IMR-90 (cell line): Measurements from ENCODE around the gene EML3. TPM values are rescaled to one million over a fixed set of nuclear protein-coding genes. Genes with fewer than 3 reads are reported as not detected.

ENCODE experiments used
- ATAC-seq: fragments of 200-7000 bp; cut with Tn5 transposase; 2 replicates; pipeline ENCODE4 v1.9.1; 2020; ENCODE audit warnings: low read depth, mild to moderate bottlenecking, moderate library complexity
- BruUV-seq: library from RNA; stranded (reverse); fragments of 400-500 nt; replicated peaks from 2 replicates; lab custom pipeline; 2021; lab: Mats Ljungman, UMichigan
- CTCF ChIA-PET: fragments of 300-600 bp; formaldehyde crosslinking; extraction: SDS; loops from one replicate; lab custom pipeline; 2021; ENCODE audit warnings: antibody characterized with exemption; lab: Yijun Ruan, JAX
- POLR2A ChIA-PET: fragments of 300-600 bp; sonication (Branson Sonifier 250); formaldehyde crosslinking; loops from one replicate; lab custom pipeline; 2022; ENCODE audit warnings: antibody characterized with exemption; ENCODE audit not compliant: unreplicated experiment; lab: Charles Lee
- DNase-seq: peaks from one replicate; pipeline ENCODE4 v3.0.0; 2013
- H2AFZ ChIP-seq: replicated peaks from 2 replicates; pipeline ENCODE3; 2013; ENCODE audit warnings: low read length, mild to moderate bottlenecking; ENCODE audit not compliant: poor library complexity
- H2AK5ac ChIP-seq: 2 replicates; pipeline ENCODE4 v1.6.1; 2013; ENCODE audit warnings: low read depth, low read length, inconsistent platforms
- H2AK9ac ChIP-seq: replicated peaks from 2 replicates; pipeline ENCODE3; 2013; ENCODE audit warnings: mild to moderate bottlenecking, low read depth, low read length, moderate library complexity; ENCODE audit not compliant: poor library complexity
- H2BK120ac ChIP-seq: 2 replicates; pipeline ENCODE4 v1.6.1; 2013; ENCODE audit warnings: low read depth, low read length, inconsistent platforms
- H2BK15ac ChIP-seq: 3 replicates; pipeline ENCODE4 v1.6.1; 2013; ENCODE audit warnings: low read depth, low read length, inconsistent platforms
- H2BK20ac ChIP-seq: 2 replicates; pipeline ENCODE4 v1.6.1; 2013; ENCODE audit warnings: low read depth, mild to moderate bottlenecking, inconsistent platforms, low read length, moderate library complexity
- H2BK5ac ChIP-seq: 2 replicates; pipeline ENCODE4 v1.6.1; 2013; ENCODE audit warnings: mild to moderate bottlenecking, low read depth, low read length, inconsistent platforms; ENCODE audit not compliant: poor library complexity, severe bottlenecking
- H3K14ac ChIP-seq: replicated peaks from 2 replicates; pipeline ENCODE4 v1.6.1; 2013; ENCODE audit warnings: low read depth, low read length, inconsistent platforms
- H3K18ac ChIP-seq: 2 replicates; pipeline ENCODE4 v1.6.1; 2013; ENCODE audit warnings: low read depth, low read length, control low read depth
- H3K23ac ChIP-seq: 2 replicates; pipeline ENCODE4 v1.6.1; 2013; ENCODE audit warnings: low read depth, low read length, inconsistent platforms
- H3K27ac ChIP-seq: 2 replicates; pipeline ENCODE4 v1.5.1; 2013; ENCODE audit warnings: mild to moderate bottlenecking, control low read depth, low read length; ENCODE audit not compliant: insufficient read depth
- H3K27me3 ChIP-seq: 2 replicates; pipeline ENCODE4 v1.6.1; 2013; ENCODE audit warnings: low read length; ENCODE audit not compliant: control insufficient read depth, insufficient read depth
- H3K36me3 ChIP-seq: 2 replicates; pipeline ENCODE4 v1.6.1; 2013; ENCODE audit warnings: low read length, mixed read lengths; ENCODE audit not compliant: control insufficient read depth, insufficient read depth
- H3K4ac ChIP-seq: 2 replicates; pipeline ENCODE4 v1.6.1; 2013; ENCODE audit warnings: low read depth, low read length, inconsistent platforms
- H3K4me1 ChIP-seq: 2 replicates; pipeline ENCODE4 v1.6.1; 2013; ENCODE audit warnings: low read length, mixed read lengths; ENCODE audit not compliant: control insufficient read depth, insufficient read depth
- H3K4me2 ChIP-seq: 2 replicates; pipeline ENCODE4 v1.6.1; 2013; ENCODE audit warnings: low read depth, mild to moderate bottlenecking, control low read depth, low read length, moderate library complexity
- H3K4me3 ChIP-seq: 2 replicates; pipeline ENCODE4 v1.5.1; 2013; ENCODE audit warnings: low read depth, mild to moderate bottlenecking, control low read depth, low read length, moderate library complexity; ENCODE audit not compliant: insufficient read depth
- H3K56ac ChIP-seq: 2 replicates; pipeline ENCODE4 v1.6.1; 2013; ENCODE audit warnings: low read length, inconsistent platforms; ENCODE audit not compliant: insufficient read depth; ENCODE audit errors: extremely low read depth
- H3K79me1 ChIP-seq, 2 experiments: 2 replicates each; pipeline ENCODE4 v1.6.1; 2013; ENCODE audit warnings: low read length in 2 of 2, inconsistent platforms in 1 of 2, low read depth in 1 of 2
- H3K9ac ChIP-seq: 2 replicates; pipeline ENCODE4 v1.6.1; 2013; ENCODE audit warnings: low read depth, low read length, control low read depth
- H3K9me1 ChIP-seq: 2 replicates; pipeline ENCODE4 v1.6.1; 2013; ENCODE audit warnings: low read length, inconsistent platforms; ENCODE audit not compliant: insufficient read depth
- H3K9me3 ChIP-seq: 2 replicates; pipeline ENCODE4 v1.6.1; 2013; ENCODE audit warnings: low read length; ENCODE audit not compliant: control insufficient read depth, insufficient read depth
- H4K20me1 ChIP-seq: 2 replicates; pipeline ENCODE4 v1.6.1; 2013; ENCODE audit warnings: low read length, inconsistent platforms; ENCODE audit not compliant: insufficient read depth
- H4K5ac ChIP-seq: 2 replicates; pipeline ENCODE4 v1.6.1; 2013; ENCODE audit warnings: mild to moderate bottlenecking, low read depth, low read length, control low read depth
- H4K8ac ChIP-seq, 2 experiments: 2 replicates each; pipeline ENCODE4 v1.6.1; 2013; ENCODE audit warnings: low read depth in 2 of 2, low read length in 2 of 2, control low read depth in 1 of 2, inconsistent platforms in 1 of 2
- H4K91ac ChIP-seq: 2 replicates; pipeline ENCODE4 v1.6.1; 2013; ENCODE audit warnings: low read depth, low read length, inconsistent platforms; ENCODE audit not compliant: insufficient read depth
- CEBPB ChIP-seq: IDR thresholded peaks from 2 replicates; pipeline ENCODE4 v1.6.1; 2012; ENCODE audit warnings: low read depth, low read length, improper control_type of control experiment
- CHD1 ChIP-seq: IDR thresholded peaks from 2 replicates; pipeline ENCODE4 v1.6.1; 2012; ENCODE audit warnings: low read depth, low read length, improper control_type of control experiment
- CTCF ChIP-seq: conservative IDR thresholded peaks from 2 replicates; pipeline ENCODE4 v1.5.1; 2012; ENCODE audit warnings: mild to moderate bottlenecking, low read depth, low read length, improper control_type of control experiment
- ELK1 ChIP-seq: fragments of 150-350 bp; IDR thresholded peaks from 2 replicates; pipeline ENCODE4 v1.6.1; 2016; ENCODE audit warnings: low read depth, mild to moderate bottlenecking, low read length, moderate library complexity, borderline replicate concordance
- MAFK ChIP-seq: IDR thresholded peaks from 2 replicates; pipeline ENCODE4 v1.6.1; 2012; ENCODE audit warnings: low read depth, low read length, improper control_type of control experiment
- MAZ ChIP-seq: IDR thresholded peaks from 2 replicates; pipeline ENCODE4 v1.6.1; 2012; ENCODE audit warnings: low read depth, mild to moderate bottlenecking, low read length, improper control_type of control experiment, moderate library complexity, borderline replicate concordance
- NFE2L2 ChIP-seq: fragments of 150-350 bp; IDR thresholded peaks from 2 replicates; pipeline ENCODE4 v1.6.1; 2016; ENCODE audit warnings: low read depth, mild to moderate bottlenecking, low read length
- POLR2A ChIP-seq: IDR thresholded peaks from 2 replicates; pipeline ENCODE4 v1.6.1; 2012; ENCODE audit warnings: mild to moderate bottlenecking, low read depth, low read length
- RAD21 ChIP-seq: IDR thresholded peaks from 2 replicates; pipeline ENCODE4 v1.6.1; 2012; ENCODE audit warnings: low read length, improper control_type of control experiment
- RCOR1 ChIP-seq: IDR thresholded peaks from 2 replicates; pipeline ENCODE4 v1.6.1; 2012; ENCODE audit warnings: mild to moderate bottlenecking, low read length, improper control_type of control experiment; ENCODE audit not compliant: insufficient replicate concordance
- RFX5 ChIP-seq: IDR thresholded peaks from 2 replicates; pipeline ENCODE4 v1.8.0; 2012; ENCODE audit warnings: low read depth, mild to moderate bottlenecking, low read length, moderate library complexity
- SMC3 ChIP-seq: fragments of 150-350 bp; IDR thresholded peaks from 2 replicates; pipeline ENCODE4 v1.6.1; 2016; ENCODE audit warnings: low read depth, mild to moderate bottlenecking, antibody characterized with exemption, low read length, moderate library complexity
- USF2 ChIP-seq: fragments of 150-350 bp; IDR thresholded peaks from 2 replicates; pipeline ENCODE4 v1.6.1; 2017; ENCODE audit warnings: mild to moderate bottlenecking, antibody characterized with exemption, low read length, low read depth
- WGBS, 2 experiments: methylation state at CpG; one replicate each; pipeline versions ENCODE4 v1.1.5 to v1.1.7; 2013; ENCODE audit warnings: missing lambda C conversion rate in 2 of 2; ENCODE audit not compliant: insufficient read length in 1 of 2; ENCODE audit errors: extremely low coverage in 2 of 2; 5-methylcytosine and 5-hydroxymethylcytosine counted together
- dilution Hi-C: fragments of 300-500 bp; cut with HindIII; formaldehyde crosslinking; loops from one replicate; pipeline ENCODE4 v1.14.3; 2018; ENCODE audit warnings: low sequenced_read_pairs; ENCODE audit not compliant: unreplicated experiment
- in situ Hi-C: fragments of 300-500 bp; cut with MboI; formaldehyde crosslinking; loops from 3 replicates; pipeline ENCODE4 v1.14.3; 2019; ENCODE audit warnings: low sequenced_read_pairs, inconsistent platforms, mixed read lengths
- intact Hi-C: fragments of 100-400 bp; cut with micrococcal nuclease; formaldehyde crosslinking; loops from 2 replicates; pipeline ENCODE4 v1.10.0; 2022
- polyA plus RNA-seq, 3 experiments: library from polyadenylated mRNA; depleted of rRNA; stranded (reverse); fragments of >200 nt; gene quantifications; 2 replicates each; pipeline ENCODE4 v1.2.3, GENCODE V29; 2012; ENCODE audit warnings: low replicate concordance in 1 of 3
- total RNA-seq: library from RNA; depleted of rRNA; stranded (reverse); fragments of >200 nt; gene quantifications from 2 replicates; pipeline ENCODE4 v1.2.3, GENCODE V29; 2012

EML3 gene
- total and polyA plus RNA-seq, 2 of the 4 experiments (the other 2 are of a cell fraction) = 5.0 to 24.7 TPM

- peak within 1 kb of the TSS; percentile 73 for H3K27ac ChIP-seq
- H3K14ac ChIP-seq = peak within 1 kb of the TSS; percentile 78
- no peak within 1 kb of the TSS for H2BK20ac ChIP-seq
- ChIA-PET CTCF (interaction anchor here (0.5 to 1.9 kb wide), 7 partner anchors 14 to 670 kb away, joined by 3 to 5 read pairs (median 3); partner anchors contain the start of genes B3GAT3, EML3 and ROM1), POLR2A (interaction anchor here (0.5 to 2.2 kb wide), 10 partner anchors 10 to 205 kb away, joined by 3 to 15 read pairs (median 4); partner anchors contain the start of genes B3GAT3, C11orf98, CSKMT and EEF1G)
- peak within 1 kb of the TSS; percentile 96 for H2AFZ ChIP-seq
- H3K9me1 ChIP-seq = 0 out of 2 replicates have a peak, but pooled peaks cover 4% of the 10 kb centered on the region
- H4K8ac ChIP-seq = peak within 1 kb of the TSS; percentile 52 to 93
- H2BK5ac ChIP-seq = peak within 1 kb of the TSS; percentile 59
- peak within 1 kb of the TSS; percentile 53 for H2AK5ac ChIP-seq
- DNase-seq = peak; percentile 99
- dilution Hi-C loops = no loop called here
- H3K4me1 ChIP-seq = peaks cover 6% of the 10 kb centered on the region
- H2BK120ac ChIP-seq = no peak within 1 kb of the TSS
- peak within 1 kb of the TSS; percentile 57 for H3K4me2 ChIP-seq
- peak within 1 kb of the TSS; percentile 22; the same call in 1 of the 2 replicates for H4K5ac ChIP-seq
- no peaks in the 10 kb centered on the region for H3K27me3 ChIP-seq
- peak within 1 kb of the TSS; percentile 68 for H3K23ac ChIP-seq
- no TSS peak for BruUV-seq
- H3K36me3 ChIP-seq = peaks cover 38% of the 10 kb centered on the region
- H3K18ac ChIP-seq = no peak within 1 kb of the TSS
- in situ Hi-C loops = no loop called here
- H3K79me1 ChIP-seq = peaks cover 17 to 43% of the 10 kb centered on the region in 2 experiments
- peak within 1 kb of the TSS; percentile 97 for H2AK9ac ChIP-seq
- H3K4ac ChIP-seq = peak within 1 kb of the TSS; percentile 84
- no peak within 1 kb of the TSS for H2BK15ac ChIP-seq
- peak within 1 kb of the TSS; percentile 70 for H3K56ac ChIP-seq
- H4K91ac ChIP-seq = peak within 1 kb of the TSS; percentile 54
- H3K9ac ChIP-seq = peak within 1 kb of the TSS; percentile 75
- peaks cover 5% of the 10 kb centered on the region; the same call in 1 of the 2 replicates for H4K20me1 ChIP-seq
- no peaks in the 10 kb centered on the region for H3K9me3 ChIP-seq
- WGBS, 2 experiments = 1% methylated on average over 35 of the region's 58 CpGs; no CpG with 5 or more reads in 1 of the 2 experiments
- H3K4me3 ChIP-seq = peak within 1 kb of the TSS; percentile 66
- intact Hi-C loops = loop anchor here (10.0 kb wide), 1 partner anchor 103 kb away; no protein-coding TSS in a partner anchor
- peak; percentile 97 for ATAC-seq
- 0 out of 2 replicates have a peak, but pooled peaks have one; percentile 67 for TF ChIP-seq CHD1
- TF ChIP-seq SMC3 = no peak
- no peak for TF ChIP-seq ELK1
- TF ChIP-seq RFX5 = 0 out of 2 replicates have a peak, but pooled peaks have one; percentile 59
- TF ChIP-seq NFE2L2 = no peak
- no peak for TF ChIP-seq USF2
- peak; percentile 19; the same call in 1 of the 2 replicates for TF ChIP-seq CEBPB
- TF ChIP-seq CTCF = no peak
- TF ChIP-seq POLR2A = peak; percentile 94
- TF ChIP-seq RAD21 = 0 out of 2 replicates have a peak, but pooled peaks have one; percentile 4
- TF ChIP-seq MAFK = no peak
- peak; percentile 30 for TF ChIP-seq RCOR1
- TF ChIP-seq MAZ = peak; percentile 88; the same call in 1 of the 2 replicates
Observed at GRCh38 chr11:62591448-62592145, 21.0 kb downstream of the EML3 start, which contains the start of gene TUT1. Gene TUT1 (minus strand): TSS chr11:62591523. CDS start chr11:62591485, 38 bp downstream.
